GM18951 (cell line): Measurements from ENCODE around the gene SRSF4.
"Not testable (repeated sequence)": the region's sequence is repeated elsewhere in the genome, so short reads cannot be mapped to it uniquely, and the experiment has no call there.

ENCODE experiments used
- POLR2A ChIP-seq: IDR thresholded peaks from 4 replicates; pipeline ENCODE4 v1.6.1; 2011; ENCODE audit warnings: mild to moderate bottlenecking; ENCODE audit not compliant: insufficient read length, insufficient read depth; ENCODE audit errors: extremely low read depth
- in situ Hi-C: fragments of 300-500 bp; cut with MboI; formaldehyde crosslinking; loops from one replicate; pipeline ENCODE4 v1.12.0; 2022; ENCODE audit warnings: low sequenced_read_pairs, mixed read lengths, inconsistent platforms; ENCODE audit not compliant: unreplicated experiment

The SRSF4 gene

GRCh38 chr1:29169976-29170375, 11.7 kb downstream of the SRSF4 start:
- TF ChIP-seq POLR2A, result no peak
- in situ Hi-C loops, result no loop called here

DNA sequence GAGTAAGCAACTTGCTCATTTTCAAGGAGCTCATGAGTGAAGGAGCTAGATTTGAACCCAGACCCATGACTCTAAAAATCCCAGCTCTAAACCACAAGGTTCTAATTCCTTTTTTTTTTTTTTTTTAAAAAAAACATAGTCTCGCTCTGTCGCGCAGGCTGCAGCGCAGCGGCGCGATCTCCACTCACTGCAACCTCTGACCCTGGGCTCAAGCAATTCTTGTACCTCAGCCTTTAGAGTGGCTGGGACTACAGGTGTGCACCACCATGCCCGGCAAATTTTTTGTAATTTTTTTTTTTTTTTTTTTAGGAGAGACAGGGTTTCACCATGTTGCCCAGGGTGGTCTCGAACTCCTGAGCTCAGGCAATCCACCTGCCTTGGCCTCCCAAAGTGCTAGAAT, 13.8 kb downstream of the SRSF4 start:
- TF ChIP-seq POLR2A, result no peak
- in situ Hi-C loops, result no loop called here

GRCh38 chr1:29166291-29166878, 15.3 kb downstream of the SRSF4 start:
- in situ Hi-C loops, result no loop called here
- no peak for TF ChIP-seq POLR2A

DNA sequence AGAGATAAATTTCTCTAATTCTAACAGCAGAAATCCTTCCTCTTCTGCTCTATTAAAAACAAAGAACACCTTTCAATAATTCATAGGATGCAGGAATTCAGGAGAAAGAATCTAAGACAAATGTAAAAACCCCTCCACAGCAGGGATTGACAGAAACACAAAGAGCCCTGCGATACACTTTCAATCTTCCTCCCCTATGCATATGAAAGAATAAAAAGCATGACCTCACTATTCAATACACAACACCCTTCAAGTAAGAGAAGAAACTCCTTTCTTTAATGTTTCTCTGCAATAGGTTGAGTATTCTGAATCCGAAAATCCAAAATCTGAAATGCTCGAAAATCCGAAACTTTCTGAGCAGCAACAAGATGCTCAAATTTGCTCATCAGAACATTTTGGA, 17.1 kb downstream of the SRSF4 start:
- in situ Hi-C loops, result no loop called here

DNA sequence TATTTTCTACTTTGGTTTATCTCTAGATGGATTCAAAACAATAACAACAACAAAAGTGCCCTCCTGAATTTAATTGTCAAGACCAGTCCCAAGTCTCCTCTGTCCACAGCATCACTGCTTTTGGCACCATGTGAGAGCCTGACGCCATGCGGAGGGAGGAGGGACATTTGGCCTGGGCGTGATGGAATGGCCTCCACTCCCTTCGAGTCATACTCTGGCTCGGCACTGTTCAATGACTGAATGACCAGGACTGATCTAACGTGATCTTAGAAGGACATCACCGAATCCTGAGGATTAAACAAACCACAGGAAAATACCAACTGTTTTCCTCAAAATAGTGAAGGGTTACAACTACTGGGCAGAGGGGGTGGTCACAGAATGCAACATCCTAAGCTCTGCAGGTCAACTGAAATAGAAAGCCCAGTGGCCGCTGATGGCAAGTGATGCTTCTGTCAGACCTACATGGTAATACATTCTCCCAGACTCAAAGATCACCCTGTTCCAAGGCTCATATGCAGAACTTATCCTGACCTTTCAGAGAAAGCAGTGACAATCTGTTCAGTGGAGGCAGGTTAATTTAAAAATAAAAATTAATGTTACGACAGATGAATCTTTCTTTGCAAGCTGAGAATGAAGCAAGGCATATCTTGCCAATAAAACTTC, 19.1 kb downstream of the SRSF4 start:
- in situ Hi-C loops, result no loop called here
- no peak for TF ChIP-seq POLR2A

More for the DNA sequence above, 17.1 kb downstream of the SRSF4 start:
- TF ChIP-seq POLR2A, result no peak

GRCh38 chr1:29162025-29162424, 19.7 kb downstream of the SRSF4 start:
- TF ChIP-seq POLR2A, result no peak
- in situ Hi-C loops, result no loop called here

GRCh38 chr1:29159773-29160172, 21.9 kb downstream of the SRSF4 start:
- TF ChIP-seq POLR2A, result no peak
- in situ Hi-C loops, result no loop called here

GRCh38 chr1:29157269-29157601, 24.5 kb downstream of the SRSF4 start:
- no peak for TF ChIP-seq POLR2A
- in situ Hi-C loops, result no loop called here

- in situ Hi-C loops, result no loop called here
- no peak for TF ChIP-seq POLR2A
Measured at GRCh38 chr1:29156543-29157268, 25.0 kb downstream of the SRSF4 start.

GRCh38 chr1:29152046-29152805, 29.5 kb downstream of the SRSF4 start:
- TF ChIP-seq POLR2A, result no peak
- in situ Hi-C loops, result no loop called here

DNA sequence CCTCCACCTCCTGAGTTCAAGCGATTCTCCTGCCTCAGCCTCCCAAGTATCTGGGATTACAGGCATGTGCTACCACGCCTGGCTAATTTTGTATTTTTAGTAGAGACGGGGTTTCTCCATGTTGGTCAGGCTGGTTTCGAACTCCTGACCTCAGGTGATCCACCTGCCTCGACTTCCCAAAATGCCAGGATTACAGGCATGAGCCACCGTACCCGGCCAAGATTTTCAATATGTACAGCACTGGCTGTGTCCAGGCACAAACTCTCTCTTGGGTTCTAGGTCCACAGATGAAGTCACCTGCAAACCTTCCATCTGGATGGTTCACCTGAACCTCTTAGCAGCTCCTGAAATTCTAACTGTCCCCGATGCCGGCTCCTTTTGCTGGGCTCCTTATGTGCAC, 31.4 kb downstream of the SRSF4 start:
- in situ Hi-C loops, result not testable (repeated sequence)

DNA sequence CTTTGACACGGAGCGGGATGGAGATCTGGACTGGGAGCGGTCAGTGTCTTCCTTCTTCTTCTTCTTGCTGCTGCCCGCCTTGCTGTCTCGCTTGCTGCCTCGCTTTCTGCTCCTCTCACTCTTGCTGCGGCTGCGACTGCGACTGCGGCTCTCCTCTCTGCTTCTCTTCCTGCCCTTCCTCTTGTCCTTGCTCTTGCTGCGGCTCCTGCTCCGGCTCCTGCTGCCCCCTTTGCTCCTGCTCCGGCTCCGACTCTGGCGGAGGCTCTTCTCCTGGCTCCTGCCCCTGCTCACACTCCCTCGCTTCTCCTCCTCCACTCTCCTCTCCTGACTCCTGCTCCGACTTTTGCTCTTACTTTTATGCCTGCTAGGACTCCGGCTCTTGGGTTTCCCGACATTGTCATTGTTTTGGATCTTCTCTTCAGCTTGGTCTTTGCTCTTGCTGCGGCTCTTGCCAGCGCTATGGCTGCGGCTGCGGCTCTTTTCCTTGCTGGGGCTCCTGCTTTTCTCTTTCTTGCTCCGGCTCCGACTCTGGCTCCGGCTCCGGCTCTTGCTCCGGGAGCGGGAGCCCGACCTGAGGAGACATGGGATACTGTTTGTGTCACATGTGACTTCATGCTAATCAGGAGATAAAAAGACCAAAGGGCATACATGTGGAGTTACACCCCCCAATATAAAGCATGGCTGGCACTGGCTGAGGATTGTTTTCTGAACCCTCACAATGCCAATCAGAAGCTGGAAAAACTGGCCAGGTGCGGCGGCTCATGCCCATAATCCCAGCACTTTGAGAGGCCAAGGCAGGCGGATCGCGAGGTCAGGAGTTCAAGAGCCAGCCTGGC, 32.8 kb downstream of the SRSF4 start:
- no peak for TF ChIP-seq POLR2A
- in situ Hi-C loops, result no loop called here
